Bronchial epithelial cell (primary cell): Measurements from ENCODE around the gene SLC6A8. TPM values are rescaled to one million over a fixed set of nuclear protein-coding genes. Genes with fewer than 3 reads are reported as not detected.
"Not testable (repeated sequence)": the region's sequence is repeated elsewhere in the genome, so short reads cannot be mapped to it uniquely, and the experiment has no call there.

Source experiments
- DNase-seq: peaks from one replicate; pipeline ENCODE4 v3.0.0-alpha.2; 2010; ENCODE audit warnings: low read depth
- FAIRE-seq: peaks from 2 replicates; lab custom pipeline; 2011; peaks lifted over from hg19 to GRCh38; lab: Jason Lieb, UNC
- H3K27me3 ChIP-seq: 2 replicates; pipeline ENCODE4 v1.5.1; 2011; ENCODE audit warnings: low read length; ENCODE audit not compliant: control insufficient read depth, insufficient read depth
- H3K36me3 ChIP-seq: 2 replicates; pipeline ENCODE4 v1.5.1; 2011; ENCODE audit warnings: low read length; ENCODE audit not compliant: control insufficient read depth, insufficient read depth
- H3K4me3 ChIP-seq: 2 replicates; pipeline ENCODE4 v1.5.1; 2011; ENCODE audit warnings: mild to moderate bottlenecking, low read depth, low read length, control low read depth
- total RNA-seq: library from RNA; depleted of rRNA; stranded (reverse); fragments of >200 nt; gene quantifications from 2 replicates; pipeline ENCODE4 v1.2.1, GENCODE V29; 2014
- TF ChIP-seq, protein P1 (sequence below): IDR thresholded peaks from 2 replicates; pipeline ENCODE4 v1.5.1; 2011; ENCODE audit warnings: mild to moderate bottlenecking, moderate library complexity, low read length, control low read depth, inconsistent platforms; ENCODE audit not compliant: insufficient read depth, severe bottlenecking

The SLC6A8 gene
- total RNA-seq, 1 donor from 2014 or later: 42.4 TPM

DNA sequence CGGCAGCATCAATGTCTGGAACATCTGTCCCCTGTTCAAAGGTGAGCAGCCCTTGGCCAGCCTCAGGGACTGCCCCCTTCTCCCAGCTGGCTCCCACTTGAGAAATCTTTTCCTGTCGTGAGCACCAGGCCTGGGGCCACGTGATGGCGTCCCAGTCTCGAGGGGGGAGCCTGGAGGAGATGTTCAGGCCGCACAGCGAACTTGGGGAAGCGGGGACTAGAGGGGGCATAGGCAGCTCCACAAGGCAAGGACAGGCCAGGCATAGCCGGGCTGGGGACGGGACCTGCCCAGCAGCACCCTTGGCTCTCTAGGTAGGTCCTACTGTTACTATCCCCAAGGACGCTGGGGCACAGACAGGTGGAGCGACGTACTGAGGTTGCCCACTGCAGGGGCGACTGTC is 2.7 kb downstream of the SLC6A8 start:
- FAIRE-seq: no peak
- Histone ChIP-seq H3K4me3 (no peak overlapping the region), H3K27me3 (no peaks in the 10 kb centered on the region), H3K36me3 (peaks cover 7% of the 10 kb centered on the region)
- TF ChIP-seq, protein P1, sequence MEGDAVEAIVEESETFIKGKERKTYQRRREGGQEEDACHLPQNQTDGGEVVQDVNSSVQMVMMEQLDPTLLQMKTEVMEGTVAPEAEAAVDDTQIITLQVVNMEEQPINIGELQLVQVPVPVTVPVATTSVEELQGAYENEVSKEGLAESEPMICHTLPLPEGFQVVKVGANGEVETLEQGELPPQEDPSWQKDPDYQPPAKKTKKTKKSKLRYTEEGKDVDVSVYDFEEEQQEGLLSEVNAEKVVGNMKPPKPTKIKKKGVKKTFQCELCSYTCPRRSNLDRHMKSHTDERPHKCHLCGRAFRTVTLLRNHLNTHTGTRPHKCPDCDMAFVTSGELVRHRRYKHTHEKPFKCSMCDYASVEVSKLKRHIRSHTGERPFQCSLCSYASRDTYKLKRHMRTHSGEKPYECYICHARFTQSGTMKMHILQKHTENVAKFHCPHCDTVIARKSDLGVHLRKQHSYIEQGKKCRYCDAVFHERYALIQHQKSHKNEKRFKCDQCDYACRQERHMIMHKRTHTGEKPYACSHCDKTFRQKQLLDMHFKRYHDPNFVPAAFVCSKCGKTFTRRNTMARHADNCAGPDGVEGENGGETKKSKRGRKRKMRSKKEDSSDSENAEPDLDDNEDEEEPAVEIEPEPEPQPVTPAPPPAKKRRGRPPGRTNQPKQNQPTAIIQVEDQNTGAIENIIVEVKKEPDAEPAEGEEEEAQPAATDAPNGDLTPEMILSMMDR: no peak
- no peak for DNase-seq

- not testable (repeated sequence) for FAIRE-seq, H3K4me3 ChIP-seq, H3K27me3 ChIP-seq, H3K36me3 ChIP-seq, DNase-seq
Measured at GRCh38 chrX:153691032-153691827, 3.5 kb downstream of the SLC6A8 start.

GRCh38 chrX:153692003-153692402 is 4.3 kb downstream of the SLC6A8 start:
- TF ChIP-seq, protein P1: no peak
- DNase-seq (no peak), FAIRE-seq (no peak)
- no peak overlapping the region for H3K4me3 ChIP-seq
- H3K36me3 ChIP-seq: peaks cover 7% of the 10 kb centered on the region
- no peaks in the 10 kb centered on the region for H3K27me3 ChIP-seq

DNA sequence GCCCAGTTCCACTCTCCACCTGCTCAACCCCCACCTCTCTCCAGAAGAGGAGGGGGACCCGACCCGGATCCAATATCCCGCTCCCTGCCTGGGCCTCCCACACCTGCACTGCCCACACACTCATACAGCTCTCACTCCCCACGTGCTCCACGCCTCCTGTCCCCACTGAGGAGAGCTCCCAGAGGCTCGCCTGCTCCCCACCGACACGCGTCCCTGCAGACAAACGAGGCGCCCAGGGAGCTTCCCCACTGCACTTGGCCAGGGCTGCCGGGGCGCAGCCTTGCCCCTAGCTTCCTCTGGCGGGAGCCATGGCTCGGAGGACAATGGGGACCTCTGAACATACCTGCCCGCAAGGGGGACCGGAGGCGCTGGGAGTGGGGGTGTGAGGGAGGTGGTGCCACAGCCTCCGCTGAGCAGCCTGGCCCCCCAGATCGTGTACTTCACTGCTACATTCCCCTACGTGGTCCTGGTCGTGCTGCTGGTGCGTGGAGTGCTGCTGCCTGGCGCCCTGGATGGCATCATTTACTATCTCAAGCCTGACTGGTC is 5.0 kb downstream of the SLC6A8 start:
- FAIRE-seq: no peak
- TF ChIP-seq, protein P1: no peak
- Histone ChIP-seq H3K4me3 (no peak overlapping the region), H3K36me3 (peaks cover 7% of the 10 kb centered on the region), H3K27me3 (no peaks in the 10 kb centered on the region)
- DNase-seq: no peak

DNA sequence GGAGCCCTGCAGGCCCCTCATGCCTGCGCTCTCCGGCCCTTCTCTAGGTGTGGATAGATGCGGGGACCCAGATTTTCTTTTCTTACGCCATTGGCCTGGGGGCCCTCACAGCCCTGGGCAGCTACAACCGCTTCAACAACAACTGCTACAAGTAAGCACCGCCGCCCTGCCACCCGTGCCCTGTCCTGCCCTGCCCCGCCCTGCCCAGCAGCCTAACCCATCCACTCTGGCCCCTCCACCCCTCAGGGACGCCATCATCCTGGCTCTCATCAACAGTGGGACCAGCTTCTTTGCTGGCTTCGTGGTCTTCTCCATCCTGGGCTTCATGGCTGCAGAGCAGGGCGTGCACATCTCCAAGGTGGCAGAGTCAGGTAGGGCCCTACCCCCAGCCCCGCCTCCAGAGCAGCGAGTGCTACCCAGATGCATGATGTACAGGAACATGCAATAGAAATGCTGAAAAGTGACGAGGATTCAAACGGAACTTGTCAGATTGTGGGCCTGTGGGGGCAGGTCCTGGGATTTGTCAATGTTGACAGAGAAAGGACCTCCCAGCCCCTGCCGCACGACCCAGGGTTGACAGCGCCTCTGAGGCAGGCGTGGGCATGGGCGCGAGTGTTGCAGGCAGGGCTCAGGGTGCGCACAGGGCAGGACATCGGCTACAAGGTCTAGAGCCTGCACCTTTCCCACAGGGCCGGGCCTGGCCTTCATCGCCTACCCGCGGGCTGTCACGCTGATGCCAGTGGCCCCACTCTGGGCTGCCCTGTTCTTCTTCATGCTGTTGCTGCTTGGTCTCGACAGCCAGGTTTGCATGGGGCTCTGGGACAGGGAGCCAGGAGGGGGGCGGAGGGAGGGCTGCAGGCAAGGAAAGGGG is 5.7 kb downstream of the SLC6A8 start:
- H3K4me3 ChIP-seq: no peak overlapping the region
- DNase-seq: peak; percentile 72
- TF ChIP-seq, protein P1: no peak
- no peaks in the 10 kb centered on the region for H3K27me3 ChIP-seq
- no peak for FAIRE-seq
- peaks cover 7% of the 10 kb centered on the region for H3K36me3 ChIP-seq

GRCh38 chrX:153694256-153694655 is 6.5 kb downstream of the SLC6A8 start:
- not testable (repeated sequence) for FAIRE-seq, H3K36me3 ChIP-seq

More at GRCh38 chrX:153694256-153694655, 6.5 kb downstream of the SLC6A8 start:
- DNase-seq, H3K4me3 ChIP-seq, H3K27me3 ChIP-seq: not testable (repeated sequence)
